Breast epithelium (tissue), 3 donors: Measurements from ENCODE around the gene ARHGAP4.

Source experiments
- POLR2AphosphoS5 ChIP-seq, 3 donors: sonication (generic); formaldehyde crosslinking; IDR thresholded peaks; one replicate each; pipeline ENCODE4 v1.6.1; 2017; ENCODE audit warnings: antibody characterized with exemption in 3 of 3
- TF ChIP-seq, protein P1 (sequence below), 3 donors: fragments of 450-650 bp; IDR thresholded peaks; one replicate each; pipeline ENCODE4 v1.5.1; 2016 to 2017; ENCODE audit warnings: antibody characterized with exemption in 3 of 3, mild to moderate bottlenecking in 3 of 3, moderate library complexity in 3 of 3

- TF ChIP-seq, protein P1, sequence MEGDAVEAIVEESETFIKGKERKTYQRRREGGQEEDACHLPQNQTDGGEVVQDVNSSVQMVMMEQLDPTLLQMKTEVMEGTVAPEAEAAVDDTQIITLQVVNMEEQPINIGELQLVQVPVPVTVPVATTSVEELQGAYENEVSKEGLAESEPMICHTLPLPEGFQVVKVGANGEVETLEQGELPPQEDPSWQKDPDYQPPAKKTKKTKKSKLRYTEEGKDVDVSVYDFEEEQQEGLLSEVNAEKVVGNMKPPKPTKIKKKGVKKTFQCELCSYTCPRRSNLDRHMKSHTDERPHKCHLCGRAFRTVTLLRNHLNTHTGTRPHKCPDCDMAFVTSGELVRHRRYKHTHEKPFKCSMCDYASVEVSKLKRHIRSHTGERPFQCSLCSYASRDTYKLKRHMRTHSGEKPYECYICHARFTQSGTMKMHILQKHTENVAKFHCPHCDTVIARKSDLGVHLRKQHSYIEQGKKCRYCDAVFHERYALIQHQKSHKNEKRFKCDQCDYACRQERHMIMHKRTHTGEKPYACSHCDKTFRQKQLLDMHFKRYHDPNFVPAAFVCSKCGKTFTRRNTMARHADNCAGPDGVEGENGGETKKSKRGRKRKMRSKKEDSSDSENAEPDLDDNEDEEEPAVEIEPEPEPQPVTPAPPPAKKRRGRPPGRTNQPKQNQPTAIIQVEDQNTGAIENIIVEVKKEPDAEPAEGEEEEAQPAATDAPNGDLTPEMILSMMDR (IDR thresholded peaks at IDR 0.05), result no peak
- TF ChIP-seq POLR2AphosphoS5 (IDR thresholded peaks at IDR 0.05), result no peak
Measured at GRCh38 chrX:153871451-153871850, 54.6 kb downstream of the ARHGAP4 start.
